Measurements from ENCODE around the gene TUBB2A. TPM values are rescaled to one million over a fixed set of nuclear protein-coding genes. Genes with fewer than 3 reads are reported as not detected.

TUBB2A gene
- total RNA-seq, 6 experiments from 2014 or later, result 32.8 to 136 (median 83.8) TPM

- Histone ChIP-seq H3K27ac (peak overlapping the region in 1 of 3 donors; percentile 3), H3K9me3 (no peaks in the 10 kb centered on the region), H3K4me3 (no peak overlapping the region), H3K36me3 (no peaks in the 10 kb centered on the region), H3K4me1 (peaks cover 0 to 61% (median 7%) of the 10 kb centered on the region in 4 donors), H3K27me3 (no peaks in the 10 kb centered on the region)
- intact Hi-C loops (cut with DNase I), result loop anchor here in 1 of 2 donors (10.0 kb wide), 1 partner anchor 132 kb away; the partner anchor contains the start of gene PSMG4
- WGBS (ENCODE audit: insufficient coverage, low coverage, low lambda C conversion rate, missing lambda C conversion rate), result 49% methylated on average over 7 of the region's 9 CpGs
- DNase-seq (peak in 1 of 3 donors; percentile 24), ATAC-seq (no peak)
- TF ChIP-seq POLR2A (IDR thresholded peaks at IDR 0.05), result no peak
- TF ChIP-seq CTCF (IDR thresholded peaks at IDR 0.05), result no peak
Observed at GRCh38 chr6:3122823-3123182, 34.5 kb downstream of the TUBB2A start.

GRCh38 chr6:3120765-3121089 lies 36.6 kb downstream of the TUBB2A start:
- DNase-seq (peak in 2 of 3 donors; percentile 28 to 66), ATAC-seq (peak in 3 of 4 donors; percentile 3 to 17 (median 14))
- TF ChIP-seq POLR2A (IDR thresholded peaks at IDR 0.05) (no peak), CTCF (IDR thresholded peaks at IDR 0.05) (no peak)
- Histone ChIP-seq H3K4me1 (peaks cover 0 to 58% (median 5%) of the 10 kb centered on the region in 4 donors), H3K4me3 (peak overlapping the region in 2 of 3 donors; percentile 21 to 84), H3K27me3 (no peaks in the 10 kb centered on the region), H3K36me3 (no peaks in the 10 kb centered on the region), H3K9me3 (no peaks in the 10 kb centered on the region), H3K27ac (peak overlapping the region; percentile 25 to 88 (median 68))
- intact Hi-C loops (cut with DNase I), result loop anchor here in 1 of 2 donors (10.0 kb wide), 1 partner anchor 134 kb away; the partner anchor contains the start of gene PSMG4
- 38% methylated on average over 5 of the region's 5 CpGs for WGBS (ENCODE audit: insufficient coverage, low coverage, low lambda C conversion rate, missing lambda C conversion rate)

GRCh38 chr6:3119040-3119723 lies 38.2 kb downstream of the TUBB2A start:
- peak overlapping the region; percentile 85 to 95 (median 88) for H3K27ac ChIP-seq

GRCh38 chr6:3118353-3119039 lies 38.8 kb downstream of the TUBB2A start, which contains the start of gene BPHL:
Gene BPHL (plus strand): TSS chr6:3118711. CDS start chr6:3118741, 30 bp downstream.
- H3K4me3 ChIP-seq, result peak within 1 kb of the TSS; percentile 84 to 89 (median 86)
- DNase-seq (peak; percentile 100), ATAC-seq (peak; percentile 91 to 96 (median 92))
- H3K27ac ChIP-seq, result peak within 1 kb of the TSS; percentile 85 to 95 (median 88)
- peaks cover 0 to 45% (median 5%) of the 10 kb centered on the region in 4 donors for H3K4me1 ChIP-seq
- TF ChIP-seq POLR2A (IDR thresholded peaks at IDR 0.05), result peak; percentile 88
- TF ChIP-seq CTCF (IDR thresholded peaks at IDR 0.05), result peak in 1 of 4 donors; percentile 15
- H3K9me3 ChIP-seq, result no peaks in the 10 kb centered on the region
- intact Hi-C loops (cut with DNase I), result no loop called here
- no peaks in the 10 kb centered on the region for H3K27me3 ChIP-seq
- H3K36me3 ChIP-seq, result peaks cover 0 to 19% (median 6%) of the 10 kb centered on the region in 4 donors
- 0% methylated on average over 4 of the region's 89 CpGs for WGBS (ENCODE audit: insufficient coverage, low coverage, low lambda C conversion rate, missing lambda C conversion rate)

More at GRCh38 chr6:3119040-3119723, 38.2 kb downstream of the TUBB2A start:
- peaks cover 0 to 47% (median 5%) of the 10 kb centered on the region in 4 donors for H3K4me1 ChIP-seq
- no peak for TF ChIP-seq CTCF (IDR thresholded peaks at IDR 0.05)
- no peak for TF ChIP-seq POLR2A (IDR thresholded peaks at IDR 0.05)
- no peaks in the 10 kb centered on the region for H3K9me3 ChIP-seq
- intact Hi-C loops (cut with DNase I), result no loop called here
- ATAC-seq (peak; percentile 50 to 63 (median 62)), DNase-seq (peak in 1 of 3 donors; percentile 75)
- 14% methylated on average over 15 of the region's 19 CpGs for WGBS (ENCODE audit: insufficient coverage, low coverage, low lambda C conversion rate, missing lambda C conversion rate)
- peaks cover 0 to 12% (median 6%) of the 10 kb centered on the region in 4 donors for H3K36me3 ChIP-seq
- no peaks in the 10 kb centered on the region for H3K27me3 ChIP-seq
- H3K4me3 ChIP-seq, result peak overlapping the region; percentile 84 to 89 (median 86)
